GM13976 (cell line): ENCODE measurements around the gene RGPD8.
"Not testable (repeated sequence)": the region's sequence is repeated elsewhere in the genome, so short reads cannot be mapped to it uniquely, and the experiment has no call there.

Experiments
- DNase-seq: peaks from one replicate; pipeline ENCODE4 v3.0.0; 2012; ENCODE audit warnings: low spot score
- in situ Hi-C: fragments of 300-500 bp; cut with MboI; formaldehyde crosslinking; loops from one replicate; pipeline ENCODE4 v1.12.0; 2022; ENCODE audit warnings: low sequenced_read_pairs, mixed read lengths, inconsistent platforms; ENCODE audit not compliant: unreplicated experiment
- TF ChIP-seq, protein P1 (sequence below): IDR thresholded peaks from 2 replicates; pipeline ENCODE4 v1.5.1; 2012; ENCODE audit warnings: borderline replicate concordance, mild to moderate bottlenecking; ENCODE audit not compliant: insufficient read depth; ENCODE audit errors: extremely low read depth, missing control alignments, control extremely low read depth

RGPD8 gene

DNA sequence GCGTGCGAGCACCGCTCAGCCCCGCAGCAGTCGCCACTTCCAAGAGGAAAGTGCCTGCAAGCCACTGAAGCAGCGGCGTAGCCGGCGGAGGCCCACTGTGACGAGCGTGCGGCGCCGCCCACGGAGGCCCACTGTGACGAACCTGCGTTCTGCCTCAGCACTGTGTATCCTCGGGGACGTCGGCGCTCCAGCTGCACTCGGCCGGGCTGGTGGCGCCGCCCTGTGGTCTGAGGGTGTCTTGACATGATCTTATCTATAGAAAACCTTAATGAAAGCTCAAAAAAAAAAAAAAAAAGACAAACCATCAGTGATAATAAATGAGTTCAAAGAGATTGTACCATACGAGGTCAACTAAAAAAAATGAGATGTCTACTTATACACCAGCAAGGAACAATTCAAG is at the start of gene RGPD8:
TSS of gene RGPD8 (minus strand) at position 166 of the 400 bp plus-strand sequence. CDS start 192 bp downstream, outside the sequence.
- TF ChIP-seq, protein P1, sequence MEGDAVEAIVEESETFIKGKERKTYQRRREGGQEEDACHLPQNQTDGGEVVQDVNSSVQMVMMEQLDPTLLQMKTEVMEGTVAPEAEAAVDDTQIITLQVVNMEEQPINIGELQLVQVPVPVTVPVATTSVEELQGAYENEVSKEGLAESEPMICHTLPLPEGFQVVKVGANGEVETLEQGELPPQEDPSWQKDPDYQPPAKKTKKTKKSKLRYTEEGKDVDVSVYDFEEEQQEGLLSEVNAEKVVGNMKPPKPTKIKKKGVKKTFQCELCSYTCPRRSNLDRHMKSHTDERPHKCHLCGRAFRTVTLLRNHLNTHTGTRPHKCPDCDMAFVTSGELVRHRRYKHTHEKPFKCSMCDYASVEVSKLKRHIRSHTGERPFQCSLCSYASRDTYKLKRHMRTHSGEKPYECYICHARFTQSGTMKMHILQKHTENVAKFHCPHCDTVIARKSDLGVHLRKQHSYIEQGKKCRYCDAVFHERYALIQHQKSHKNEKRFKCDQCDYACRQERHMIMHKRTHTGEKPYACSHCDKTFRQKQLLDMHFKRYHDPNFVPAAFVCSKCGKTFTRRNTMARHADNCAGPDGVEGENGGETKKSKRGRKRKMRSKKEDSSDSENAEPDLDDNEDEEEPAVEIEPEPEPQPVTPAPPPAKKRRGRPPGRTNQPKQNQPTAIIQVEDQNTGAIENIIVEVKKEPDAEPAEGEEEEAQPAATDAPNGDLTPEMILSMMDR, result peak; percentile 63
- DNase-seq, result peak; percentile 74
- in situ Hi-C loops, result not testable (repeated sequence)

DNA sequence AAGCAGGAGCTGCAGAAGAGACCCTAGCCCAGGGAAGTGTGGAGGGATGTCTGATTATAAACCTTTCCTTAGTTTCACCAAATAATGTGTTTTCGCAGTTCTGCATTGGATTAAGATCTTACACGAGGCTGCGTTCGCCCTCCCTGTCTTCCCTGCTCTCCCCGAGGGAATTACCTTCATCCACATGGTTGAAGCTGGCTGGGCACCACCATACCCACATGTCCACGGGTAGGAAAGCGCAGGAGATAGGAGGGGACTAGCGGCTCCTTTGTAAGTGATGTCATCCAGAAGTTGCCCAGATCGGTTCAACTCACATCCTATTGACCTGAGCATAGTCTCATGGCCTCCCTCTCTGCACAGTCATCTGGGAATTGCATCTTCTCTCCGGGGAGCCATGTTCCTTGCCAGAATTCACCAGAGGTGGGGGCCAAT is 49.6 kb upstream of the RGPD8 start:
- TF ChIP-seq, protein P1, result no peak
- DNase-seq, result no peak
- in situ Hi-C loops, result no loop called here

DNA sequence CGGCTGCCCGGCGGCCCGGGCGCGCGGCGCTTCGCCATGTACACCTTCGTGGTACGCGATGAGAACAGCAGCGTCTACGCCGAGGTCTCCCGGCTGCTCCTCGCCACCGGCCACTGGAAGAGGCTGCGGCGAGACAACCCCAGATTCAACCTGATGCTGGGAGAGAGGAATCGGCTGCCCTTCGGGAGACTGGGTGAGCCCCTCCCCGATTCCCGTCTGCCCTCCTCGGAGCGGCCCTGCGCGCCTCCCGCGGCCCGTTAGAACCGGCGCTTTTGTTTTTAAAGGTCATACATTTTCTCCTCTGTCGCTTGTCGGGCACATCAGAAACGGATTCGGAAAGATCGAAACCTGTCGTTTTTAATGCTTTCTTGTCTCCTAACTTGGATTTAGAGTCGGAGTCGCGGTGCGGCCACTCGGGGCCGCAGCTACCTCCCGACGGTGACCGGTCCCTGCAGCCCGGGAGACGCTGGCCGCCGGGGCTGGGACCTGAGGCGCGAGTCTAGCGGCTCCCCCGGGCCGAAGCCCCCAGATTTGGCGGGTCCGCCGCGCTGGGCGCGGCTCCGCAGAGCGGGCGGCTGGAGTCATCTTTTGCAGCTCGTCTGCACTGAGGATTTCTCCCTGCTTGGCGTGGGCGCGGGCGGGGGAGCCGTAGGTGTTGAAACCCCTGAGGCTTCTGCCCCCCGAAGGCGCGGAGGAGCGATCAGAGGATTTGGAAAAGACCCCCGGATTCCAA is 49.0 kb upstream of the RGPD8 start:
- in situ Hi-C loops, result no loop called here
- TF ChIP-seq, protein P1, result no peak

DNA sequence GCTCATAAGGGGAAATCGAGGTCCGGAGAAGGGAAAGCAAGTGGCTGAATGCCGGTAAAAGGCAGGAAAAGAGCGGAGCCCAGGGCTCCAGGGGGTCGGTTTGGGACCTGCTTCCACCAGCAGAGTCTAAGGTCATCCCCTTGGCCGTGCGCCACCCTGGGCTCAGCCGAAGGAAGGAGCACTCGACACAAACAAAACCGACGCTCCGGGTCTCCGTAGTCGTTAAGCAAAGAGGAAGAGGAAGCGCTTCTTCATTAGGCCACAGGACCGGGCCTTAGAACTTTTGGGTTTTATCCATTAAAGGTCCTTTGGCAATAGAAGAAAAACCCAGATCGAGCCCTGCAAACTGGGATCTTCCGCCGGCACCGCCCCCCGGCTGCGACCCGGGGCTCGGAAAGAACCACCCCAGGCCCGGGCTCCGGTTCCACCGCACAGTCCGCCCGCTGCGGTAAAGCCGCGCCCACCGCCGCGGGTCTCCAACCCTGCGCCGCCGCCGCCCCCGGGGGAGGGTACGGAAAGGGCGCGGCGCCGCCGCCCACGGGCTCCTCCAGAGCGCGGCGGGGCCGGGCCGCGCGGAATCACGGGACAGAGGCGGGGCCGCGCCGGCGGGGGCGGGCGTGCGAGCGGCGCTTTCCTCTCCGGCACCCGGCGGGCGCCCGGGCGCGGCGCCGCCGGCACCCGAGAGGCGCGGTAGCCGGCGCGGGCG is 48.2 kb upstream of the RGPD8 start, which contains the start of gene TTL:
TSS of gene TTL (plus strand) at position 629 of the 706 bp plus-strand sequence. CDS start 189 bp downstream, outside the sequence.
- TF ChIP-seq, protein P1, result no peak
- in situ Hi-C loops, result no loop called here
- DNase-seq, result peak; percentile 93

More for the DNA sequence above, 49.0 kb upstream of the RGPD8 start:
- peak; percentile 51 for DNase-seq

DNA sequence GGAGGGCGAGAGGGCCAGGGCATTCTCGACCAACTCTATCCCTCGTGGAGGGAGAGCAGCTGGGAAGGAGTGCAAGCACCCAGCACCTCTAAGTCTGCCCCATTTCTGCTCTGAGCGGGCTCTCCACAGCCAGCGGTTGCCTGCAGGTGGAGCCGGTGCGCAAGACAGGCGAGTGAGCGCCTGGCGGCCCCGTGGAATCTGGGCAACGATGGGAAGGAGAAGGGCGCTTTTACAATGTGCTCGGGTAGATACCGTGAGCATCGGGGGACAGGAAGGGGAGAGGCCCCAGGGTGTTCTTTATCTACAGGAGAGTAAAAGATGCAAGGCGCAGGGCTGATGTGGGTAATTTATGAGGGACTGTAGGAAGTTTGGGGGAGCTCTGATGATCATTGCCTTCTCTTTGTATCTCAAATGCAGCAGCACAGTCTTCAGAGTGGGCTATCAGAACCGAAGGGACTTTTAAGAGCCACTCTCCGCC is 47.6 kb upstream of the RGPD8 start:
- DNase-seq, result peak; percentile 92
- TF ChIP-seq, protein P1, result peak; percentile 95
- in situ Hi-C loops, result no loop called here

DNA sequence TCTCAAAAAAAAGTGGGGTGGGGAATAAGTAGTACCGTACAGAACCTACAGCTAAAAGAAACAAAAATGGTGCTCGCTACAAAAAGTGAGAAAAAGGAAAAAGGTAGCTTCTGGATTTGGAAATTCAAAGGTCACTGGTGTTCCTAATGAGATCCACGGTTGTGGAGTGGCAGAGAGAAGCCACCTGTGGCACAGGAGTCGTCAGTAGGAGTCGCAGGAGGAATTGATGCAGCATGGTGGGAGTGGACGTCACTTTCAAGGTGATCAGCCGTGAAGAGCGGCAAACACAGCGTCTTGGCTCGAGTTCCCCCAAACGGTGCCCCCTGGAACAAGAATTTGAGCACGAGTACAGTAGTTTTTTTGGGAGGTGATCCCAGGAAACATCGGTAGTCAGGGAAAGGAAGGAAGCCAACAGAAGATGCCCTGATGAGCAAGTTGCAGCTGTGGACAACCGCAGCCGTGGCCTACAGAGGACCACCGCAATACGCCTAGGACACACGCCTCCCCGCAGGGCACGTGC is 47.1 kb upstream of the RGPD8 start:
- in situ Hi-C loops, result no loop called here

More for the DNA sequence above, 47.1 kb upstream of the RGPD8 start:
- TF ChIP-seq, protein P1, result peak; percentile 17
- DNase-seq, result peak; percentile 70
